ENCODE results near the gene LENG9.
"Not testable (repeated sequence)": the region's sequence is repeated elsewhere in the genome, so short reads cannot be mapped to it uniquely, and the experiment has no call there.

GRCh38 chr19:54498451-54498772, 34.8 kb upstream of the LENG9 start:
- not testable (repeated sequence) for TF ChIP-seq POLR2A, EP300, CTCF (IDR thresholded peaks at IDR 0.05)

Measured in tibial nerve (tissue), 4 donors.